ENCODE data around the gene MEAK7. TPM values are rescaled to one million over a fixed set of nuclear protein-coding genes. Genes with fewer than 3 reads are reported as not detected.

The MEAK7 gene
- total RNA-seq, 1 experiment from 2014 or later: 30.9 TPM

GRCh38 chr16:84462296-84463210 is 41.9 kb downstream of the MEAK7 start:
- Histone ChIP-seq H3K4me1 (no peaks in the 10 kb centered on the region), H3K36me3 (ENCODE audit: control insufficient read depth, insufficient read depth, low read length) (peaks cover 2% of the 10 kb centered on the region; the same call in 1 of the 2 replicates), H3K4me3 (ENCODE audit: low read depth, low read length) (no peak overlapping the region), H3K9me3 (peaks cover 5% of the 10 kb centered on the region; the same call in 1 of the 2 replicates), H3K27me3 (replicated peaks; ENCODE audit: control insufficient read depth, insufficient read depth, low read length) (no peaks in the 10 kb centered on the region)
- peak in 1 of 2 experiments; percentile 26 for DNase-seq
- no peak overlapping the region for H3K27ac Mint-ChIP-seq (ENCODE audit: unreplicated experiment)
- no peaks in the 10 kb centered on the region for H3K27me3 Mint-ChIP-seq (ENCODE audit: insufficient read depth, unreplicated experiment)
- no peak for TF ChIP-seq CTCF (IDR thresholded peaks at IDR 0.05; ENCODE audit: insufficient read depth in 1 of 2, low read depth in 1 of 2, low read length in 1 of 2, severe bottlenecking in 1 of 2, unreplicated experiment in 1 of 2)
- BruUV-seq (replicated peaks): no TSS peak
- H3K36me3 Mint-ChIP-seq (ENCODE audit: insufficient read depth, unreplicated experiment): peaks cover 19% of the 10 kb centered on the region
- ChIA-PET POLR2A (no interaction called here), CTCF (no interaction called here)
- peaks cover 24% of the 10 kb centered on the region for H3K9me3 Mint-ChIP-seq (ENCODE audit: unreplicated experiment)
- H3K4me1 Mint-ChIP-seq (ENCODE audit: low read depth, unreplicated experiment): peaks cover 5% of the 10 kb centered on the region
- H3K4me3 Mint-ChIP-seq (ENCODE audit: unreplicated experiment): no peak overlapping the region
- intact Hi-C loops (cut with micrococcal nuclease; ENCODE audit: unreplicated experiment): no loop called here

GRCh38 chr16:84461413-84462295 is 42.8 kb downstream of the MEAK7 start:
- Mint-ChIP-seq H3K27me3 (ENCODE audit: insufficient read depth, unreplicated experiment) (no peaks in the 10 kb centered on the region), H3K36me3 (ENCODE audit: insufficient read depth, unreplicated experiment) (peaks cover 10% of the 10 kb centered on the region), H3K9me3 (ENCODE audit: unreplicated experiment) (peaks cover 15% of the 10 kb centered on the region), H3K27ac (ENCODE audit: unreplicated experiment) (no peak overlapping the region), H3K4me1 (ENCODE audit: low read depth, unreplicated experiment) (peaks cover 5% of the 10 kb centered on the region), H3K4me3 (ENCODE audit: unreplicated experiment) (no peak overlapping the region)
- no peaks in the 10 kb centered on the region for H3K27me3 ChIP-seq (replicated peaks; ENCODE audit: control insufficient read depth, insufficient read depth, low read length)
- no peaks in the 10 kb centered on the region for H3K36me3 ChIP-seq (ENCODE audit: control insufficient read depth, insufficient read depth, low read length)
- CTCF ChIA-PET: no interaction called here
- TF ChIP-seq CTCF (IDR thresholded peaks at IDR 0.05; ENCODE audit: insufficient read depth in 1 of 2, low read depth in 1 of 2, low read length in 1 of 2, severe bottlenecking in 1 of 2, unreplicated experiment in 1 of 2): no peak
- intact Hi-C loops (cut with micrococcal nuclease; ENCODE audit: unreplicated experiment): no loop called here
- peak in 1 of 2 experiments; percentile 32 for DNase-seq
- POLR2A ChIA-PET: no interaction called here
- no TSS peak for BruUV-seq (replicated peaks)
- H3K9me3 ChIP-seq: peaks cover 2% of the 10 kb centered on the region; the same call in 1 of the 2 replicates
- H3K4me3 ChIP-seq (ENCODE audit: low read depth, low read length): no peak overlapping the region
- H3K4me1 ChIP-seq: no peaks in the 10 kb centered on the region

GRCh38 chr16:84461029-84461412 is 43.4 kb downstream of the MEAK7 start:
- POLR2A ChIA-PET: no interaction called here
- TF ChIP-seq CTCF (IDR thresholded peaks at IDR 0.05; ENCODE audit: insufficient read depth in 1 of 2, low read depth in 1 of 2, low read length in 1 of 2, severe bottlenecking in 1 of 2, unreplicated experiment in 1 of 2): no peak
- Mint-ChIP-seq H3K27me3 (ENCODE audit: insufficient read depth, unreplicated experiment) (no peaks in the 10 kb centered on the region), H3K4me3 (ENCODE audit: unreplicated experiment) (no peak overlapping the region), H3K27ac (ENCODE audit: unreplicated experiment) (no peak overlapping the region), H3K4me1 (ENCODE audit: low read depth, unreplicated experiment) (peaks cover 5% of the 10 kb centered on the region), H3K36me3 (ENCODE audit: insufficient read depth, unreplicated experiment) (peaks cover 4% of the 10 kb centered on the region), H3K9me3 (ENCODE audit: unreplicated experiment) (peaks cover 9% of the 10 kb centered on the region)
- intact Hi-C loops (cut with micrococcal nuclease; ENCODE audit: unreplicated experiment): no loop called here
- Histone ChIP-seq H3K4me1 (no peaks in the 10 kb centered on the region), H3K36me3 (ENCODE audit: control insufficient read depth, insufficient read depth, low read length) (no peaks in the 10 kb centered on the region), H3K4me3 (ENCODE audit: low read depth, low read length) (no peak overlapping the region), H3K27me3 (replicated peaks; ENCODE audit: control insufficient read depth, insufficient read depth, low read length) (no peaks in the 10 kb centered on the region), H3K9me3 (no peaks in the 10 kb centered on the region)
- no TSS peak for BruUV-seq (replicated peaks)
- CTCF ChIA-PET: interaction anchor here (1.0 kb wide), 1 partner anchor 14 kb away, joined by 3 read pairs; no protein-coding TSS in a partner anchor
- no peak for DNase-seq
